Measurements from ENCODE around the gene MRPL48. TPM values are rescaled to one million over a fixed set of nuclear protein-coding genes. Genes with fewer than 3 reads are reported as not detected.
"Not testable (repeated sequence)": the region's sequence is repeated elsewhere in the genome, so short reads cannot be mapped to it uniquely, and the experiment has no call there.

MRPL48 gene
- total RNA-seq, 1 donor from 2014 or later, result 31.5 TPM

DNA sequence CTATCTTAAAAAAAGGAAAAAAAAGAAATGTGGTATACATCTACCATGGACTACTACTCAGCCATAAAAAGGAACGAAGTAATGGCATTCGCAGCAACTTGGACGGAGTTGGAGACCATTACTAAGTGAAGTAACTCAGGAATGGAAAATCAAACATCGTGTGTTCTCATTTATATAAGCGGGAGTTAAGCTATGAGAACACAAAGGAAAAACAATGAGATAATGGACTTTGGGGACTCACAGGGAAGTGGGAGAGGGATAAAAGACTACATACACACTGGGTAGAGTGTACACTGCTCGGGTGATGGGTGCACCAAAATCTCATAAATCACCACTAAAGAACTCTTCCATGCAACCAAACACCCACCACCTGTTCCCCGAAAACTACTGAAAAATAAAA is 38.6 kb upstream of the MRPL48 start:
- Mint-ChIP-seq H3K27ac (peak overlapping the region; percentile 84), H3K27me3 (no peaks in the 10 kb centered on the region), H3K9me3 (ENCODE audit: low read depth) (no peaks in the 10 kb centered on the region), H3K4me1 (ENCODE audit: low read depth) (peaks cover 1% of the 10 kb centered on the region), H3K36me3 (ENCODE audit: insufficient read depth) (peaks cover 5% of the 10 kb centered on the region), H3K4me3 (ENCODE audit: low read depth) (no peak overlapping the region)
- no peak for DNase-seq (ENCODE audit: low spot score, unreplicated experiment)
- no peak for TF ChIP-seq CTCF (IDR thresholded peaks at IDR 0.05; ENCODE audit: unreplicated experiment)

DNA sequence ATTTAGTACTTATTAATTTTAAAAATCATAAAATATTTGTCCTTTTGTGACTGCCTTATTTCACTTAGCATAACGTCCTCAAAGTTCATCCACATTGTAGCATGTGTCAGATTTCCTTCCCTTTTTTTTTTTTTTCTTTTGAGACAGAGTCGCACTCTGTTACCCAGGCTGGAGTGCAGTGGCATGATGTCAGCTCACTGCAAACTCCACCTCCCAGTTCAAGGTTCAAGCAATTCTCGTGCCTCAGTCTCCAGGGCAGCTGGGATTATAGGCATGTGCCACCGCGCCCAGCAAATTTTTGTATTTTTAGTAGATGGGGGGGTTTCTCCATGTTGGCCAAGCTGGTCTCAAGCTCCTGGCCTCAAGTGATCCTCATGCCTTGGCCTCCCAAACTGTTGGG is 37.4 kb upstream of the MRPL48 start:
- peaks cover 5% of the 10 kb centered on the region for H3K36me3 Mint-ChIP-seq (ENCODE audit: insufficient read depth)
- no peak overlapping the region for H3K4me3 Mint-ChIP-seq (ENCODE audit: low read depth)
- peaks cover 1% of the 10 kb centered on the region for H3K4me1 Mint-ChIP-seq (ENCODE audit: low read depth)
- no peak for TF ChIP-seq CTCF (IDR thresholded peaks at IDR 0.05; ENCODE audit: unreplicated experiment)
- no peak for DNase-seq (ENCODE audit: low spot score, unreplicated experiment)
- no peaks in the 10 kb centered on the region for H3K9me3 Mint-ChIP-seq (ENCODE audit: low read depth)
- H3K27ac Mint-ChIP-seq, result no peak overlapping the region
- H3K27me3 Mint-ChIP-seq, result no peaks in the 10 kb centered on the region

DNA sequence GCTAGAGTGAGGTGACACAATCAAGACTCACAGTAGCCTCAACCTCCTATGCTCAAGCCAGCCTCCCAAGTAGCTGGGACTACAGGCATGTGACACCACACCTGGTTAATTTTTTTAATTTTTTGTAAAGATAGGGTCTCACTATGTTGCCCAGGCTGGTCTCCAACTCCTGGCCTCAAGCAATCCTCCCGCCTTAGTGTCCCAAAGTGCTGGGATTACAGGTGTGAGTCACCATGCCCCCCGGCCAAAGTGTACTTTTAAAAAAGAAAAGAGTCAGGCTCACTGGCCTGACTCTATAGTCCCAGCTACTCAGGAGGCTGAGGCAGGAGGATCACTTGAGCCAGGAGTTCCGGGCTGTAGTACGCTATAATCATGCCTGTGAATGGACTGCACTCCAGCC is 36.8 kb upstream of the MRPL48 start:
- not testable (repeated sequence) for H3K4me1 Mint-ChIP-seq (ENCODE audit: low read depth); DNase-seq (ENCODE audit: low spot score, unreplicated experiment); H3K9me3 Mint-ChIP-seq (ENCODE audit: low read depth); H3K4me3 Mint-ChIP-seq (ENCODE audit: low read depth); H3K27me3 Mint-ChIP-seq; H3K36me3 Mint-ChIP-seq (ENCODE audit: insufficient read depth); H3K27ac Mint-ChIP-seq

GRCh38 chr11:73752216-73752867 is 35.3 kb upstream of the MRPL48 start:
- H3K4me3 Mint-ChIP-seq (ENCODE audit: low read depth), result no peak overlapping the region
- no peak overlapping the region for H3K27ac Mint-ChIP-seq
- peaks cover 5% of the 10 kb centered on the region for H3K36me3 Mint-ChIP-seq (ENCODE audit: insufficient read depth)
- H3K27me3 Mint-ChIP-seq, result no peaks in the 10 kb centered on the region
- no peak for TF ChIP-seq CTCF (IDR thresholded peaks at IDR 0.05; ENCODE audit: unreplicated experiment)
- peaks cover 1% of the 10 kb centered on the region for H3K4me1 Mint-ChIP-seq (ENCODE audit: low read depth)
- no peaks in the 10 kb centered on the region for H3K9me3 Mint-ChIP-seq (ENCODE audit: low read depth)
- no peak for DNase-seq (ENCODE audit: low spot score, unreplicated experiment)

- H3K27ac Mint-ChIP-seq, result no peak overlapping the region
- no peak overlapping the region for H3K4me3 Mint-ChIP-seq (ENCODE audit: low read depth)
- no peak for DNase-seq (ENCODE audit: low spot score, unreplicated experiment)
- no peaks in the 10 kb centered on the region for H3K9me3 Mint-ChIP-seq (ENCODE audit: low read depth)
- peaks cover 5% of the 10 kb centered on the region for H3K36me3 Mint-ChIP-seq (ENCODE audit: insufficient read depth)
- H3K27me3 Mint-ChIP-seq, result no peaks in the 10 kb centered on the region
- H3K4me1 Mint-ChIP-seq (ENCODE audit: low read depth), result peaks cover 5% of the 10 kb centered on the region
- no peak for TF ChIP-seq CTCF (IDR thresholded peaks at IDR 0.05; ENCODE audit: unreplicated experiment)
Measured at GRCh38 chr11:73752903-73753302, 34.8 kb upstream of the MRPL48 start.

DNA sequence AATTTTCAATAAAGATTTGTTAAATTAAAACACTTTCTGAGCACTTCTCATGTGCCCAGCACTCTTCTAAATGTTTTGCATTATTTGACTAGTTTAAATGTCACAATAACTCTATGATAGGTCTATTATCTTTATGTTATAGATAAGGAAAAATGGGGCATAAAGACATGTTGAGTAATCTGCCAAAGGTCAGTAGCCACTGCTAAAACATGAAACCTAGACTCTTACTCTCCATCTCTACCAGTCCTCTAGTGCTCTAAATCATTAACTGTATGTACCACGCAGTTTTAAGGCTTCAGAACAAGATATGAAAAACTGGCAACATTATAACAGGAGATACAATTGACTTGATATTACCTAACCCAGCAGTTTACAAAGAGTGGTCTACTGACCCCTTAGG is 33.7 kb upstream of the MRPL48 start:
- H3K9me3 Mint-ChIP-seq (ENCODE audit: low read depth), result no peaks in the 10 kb centered on the region
- H3K4me1 Mint-ChIP-seq (ENCODE audit: low read depth), result peaks cover 14% of the 10 kb centered on the region
- TF ChIP-seq CTCF (IDR thresholded peaks at IDR 0.05; ENCODE audit: unreplicated experiment), result no peak
- H3K27me3 Mint-ChIP-seq, result no peaks in the 10 kb centered on the region
- peaks cover 5% of the 10 kb centered on the region for H3K36me3 Mint-ChIP-seq (ENCODE audit: insufficient read depth)
- no peak for DNase-seq (ENCODE audit: low spot score, unreplicated experiment)
- H3K27ac Mint-ChIP-seq, result no peak overlapping the region
- no peak overlapping the region for H3K4me3 Mint-ChIP-seq (ENCODE audit: low read depth)
